ENCODE measurements around the gene TMEM31. TPM values are rescaled to one million over a fixed set of nuclear protein-coding genes. Genes with fewer than 3 reads are reported as not detected.

The TMEM31 gene
- total and polyA plus RNA-seq, 9 of the 15 experiments (the other 6 are each of a cell fraction or from before 2014, with no cell fraction given), result 0.18 TPM; not detected in 8

DNA sequence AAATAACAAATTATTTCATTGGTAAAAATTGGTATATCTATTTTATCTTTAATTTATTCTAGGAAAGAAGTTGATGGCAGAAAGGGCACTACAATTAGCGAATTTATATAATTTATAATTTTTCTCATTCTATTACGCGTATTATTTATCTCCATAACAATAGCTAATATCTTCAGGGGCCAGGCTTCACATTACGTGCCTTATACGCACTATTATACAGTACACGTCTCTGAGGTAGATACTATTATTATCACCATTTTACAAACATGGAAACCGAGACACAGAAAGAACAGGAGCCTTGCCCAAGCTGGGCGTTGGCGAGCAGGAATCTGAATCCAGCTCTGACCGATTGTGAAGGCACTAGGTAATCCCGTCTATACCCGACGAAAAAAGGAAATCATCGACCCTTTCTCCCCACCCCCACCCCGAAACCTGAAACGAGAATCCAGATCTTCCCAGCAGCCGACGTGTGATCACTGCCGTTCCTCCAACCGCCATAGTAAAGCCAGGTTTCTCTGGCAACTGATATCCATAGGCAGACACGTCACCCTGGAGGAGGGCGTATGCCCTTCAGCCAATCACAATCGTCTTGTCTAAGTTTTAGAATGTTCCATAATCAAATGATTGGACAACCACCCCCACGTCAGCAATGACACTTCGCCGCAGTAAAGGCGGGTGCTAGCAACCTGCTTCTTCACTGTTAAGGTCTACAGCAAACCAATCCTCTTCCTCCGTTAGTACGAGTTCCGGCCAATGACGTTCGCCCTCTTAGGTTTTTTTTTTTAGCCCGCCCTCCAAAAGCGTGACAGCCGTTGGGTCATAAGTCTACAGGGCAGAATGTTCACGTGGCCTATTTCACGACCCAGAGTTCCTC is 24.3 kb upstream of the TMEM31 start, which contains the start of gene MORF4L2 (continued):
- TF ChIP-seq, protein P1, sequence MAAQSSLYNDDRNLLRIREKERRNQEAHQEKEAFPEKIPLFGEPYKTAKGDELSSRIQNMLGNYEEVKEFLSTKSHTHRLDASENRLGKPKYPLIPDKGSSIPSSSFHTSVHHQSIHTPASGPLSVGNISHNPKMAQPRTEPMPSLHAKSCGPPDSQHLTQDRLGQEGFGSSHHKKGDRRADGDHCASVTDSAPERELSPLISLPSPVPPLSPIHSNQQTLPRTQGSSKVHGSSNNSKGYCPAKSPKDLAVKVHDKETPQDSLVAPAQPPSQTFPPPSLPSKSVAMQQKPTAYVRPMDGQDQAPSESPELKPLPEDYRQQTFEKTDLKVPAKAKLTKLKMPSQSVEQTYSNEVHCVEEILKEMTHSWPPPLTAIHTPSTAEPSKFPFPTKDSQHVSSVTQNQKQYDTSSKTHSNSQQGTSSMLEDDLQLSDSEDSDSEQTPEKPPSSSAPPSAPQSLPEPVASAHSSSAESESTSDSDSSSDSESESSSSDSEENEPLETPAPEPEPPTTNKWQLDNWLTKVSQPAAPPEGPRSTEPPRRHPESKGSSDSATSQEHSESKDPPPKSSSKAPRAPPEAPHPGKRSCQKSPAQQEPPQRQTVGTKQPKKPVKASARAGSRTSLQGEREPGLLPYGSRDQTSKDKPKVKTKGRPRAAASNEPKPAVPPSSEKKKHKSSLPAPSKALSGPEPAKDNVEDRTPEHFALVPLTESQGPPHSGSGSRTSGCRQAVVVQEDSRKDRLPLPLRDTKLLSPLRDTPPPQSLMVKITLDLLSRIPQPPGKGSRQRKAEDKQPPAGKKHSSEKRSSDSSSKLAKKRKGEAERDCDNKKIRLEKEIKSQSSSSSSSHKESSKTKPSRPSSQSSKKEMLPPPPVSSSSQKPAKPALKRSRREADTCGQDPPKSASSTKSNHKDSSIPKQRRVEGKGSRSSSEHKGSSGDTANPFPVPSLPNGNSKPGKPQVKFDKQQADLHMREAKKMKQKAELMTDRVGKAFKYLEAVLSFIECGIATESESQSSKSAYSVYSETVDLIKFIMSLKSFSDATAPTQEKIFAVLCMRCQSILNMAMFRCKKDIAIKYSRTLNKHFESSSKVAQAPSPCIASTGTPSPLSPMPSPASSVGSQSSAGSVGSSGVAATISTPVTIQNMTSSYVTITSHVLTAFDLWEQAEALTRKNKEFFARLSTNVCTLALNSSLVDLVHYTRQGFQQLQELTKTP (IDR thresholded peaks at IDR 0.05; ENCODE audit: low read depth in 1 of 2, partially characterized antibody in 2 of 2), result no peak
- TF ChIP-seq NCOA2 (IDR thresholded peaks at IDR 0.05; ENCODE audit: partially characterized antibody in 2 of 2) (no peak), NFYB (IDR thresholded peaks at IDR 0.05; ENCODE audit: extremely low read depth, insufficient read length) (peak; percentile 96), STAG1 (CRISPR knock-in tag; IDR thresholded peaks at IDR 0.05; ENCODE audit: borderline replicate concordance) (no peak), POLR2G (IDR thresholded peaks at IDR 0.05; ENCODE audit: low read depth, low read length) (peak; percentile 48; the same call in 1 of the 2 replicates), CREM (IDR thresholded peaks at IDR 0.05; ENCODE audit: low read depth) (peak; percentile 93), NCOA4 (IDR thresholded peaks at IDR 0.05; ENCODE audit: partially characterized antibody) (no peak), ZNF232 (CRISPR knock-in tag; IDR thresholded peaks at IDR 0.05) (no peak), TAF9B (IDR thresholded peaks at IDR 0.05; ENCODE audit: partially characterized antibody) (peak; percentile 83), FOXJ2 (tag; IDR thresholded peaks at IDR 0.05) (peak; percentile 65; the same call in 1 of the 2 replicates), PPARD (CRISPR knock-in tag; IDR thresholded peaks at IDR 0.05) (no peak), RNF2 (IDR thresholded peaks at IDR 0.05) (no peak; the same call in 1 of the 2 replicates), ZNF431 (CRISPR knock-in tag; IDR thresholded peaks at IDR 0.05) (no peak), HOXB6 (CRISPR knock-in tag; IDR thresholded peaks at IDR 0.05; ENCODE audit: borderline replicate concordance) (no peak), CLOCK (CRISPR knock-in tag; IDR thresholded peaks at IDR 0.05; ENCODE audit: borderline replicate concordance) (no peak), ZNF79 (CRISPR knock-in tag; IDR thresholded peaks at IDR 0.05; ENCODE audit: low read depth) (no peak), NCOR1 (IDR thresholded peaks at IDR 0.05) (no peak), PML (IDR thresholded peaks at IDR 0.05; ENCODE audit: low read length) (peak; percentile 73; the same call in 1 of the 2 replicates), NFIX (CRISPR knock-in tag; IDR thresholded peaks at IDR 0.05; ENCODE audit: low read depth) (no peak), KLF10 (CRISPR knock-in tag; IDR thresholded peaks at IDR 0.05) (no peak), FOXP1 (CRISPR knock-in tag; IDR thresholded peaks at IDR 0.05) (no peak)
- TF ChIP-seq, protein P2, sequence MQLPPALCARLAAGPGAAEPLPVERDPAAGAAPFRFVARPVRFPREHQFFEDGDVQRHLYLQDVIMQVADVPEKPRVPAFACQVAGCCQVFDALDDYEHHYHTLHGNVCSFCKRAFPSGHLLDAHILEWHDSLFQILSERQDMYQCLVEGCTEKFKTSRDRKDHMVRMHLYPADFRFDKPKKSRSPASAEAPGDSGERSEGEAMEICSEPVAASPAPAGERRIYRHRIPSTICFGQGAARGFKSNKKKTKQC (CRISPR knock-in tag; IDR thresholded peaks at IDR 0.05), result no peak

Data from K562 (cell line).